Left ventricle myocardium inferior (tissue), 1 donor: Measurements from ENCODE around the gene JUND. TPM values are rescaled to one million over a fixed set of nuclear protein-coding genes. Genes with fewer than 3 reads are reported as not detected.
A peak's percentile ranks its signal among the peaks of the same experiment; 100 is the strongest.

ENCODE experiments used
- DNase-seq: peaks from one replicate; pipeline ENCODE4 v3.0.0-alpha.2; 2020
- H3K27ac ChIP-seq: fragments of 200-600 bp; replicated peaks from 2 replicates; pipeline ENCODE4 v1.8.0; 2021
- H3K27me3 ChIP-seq: fragments of 200-600 bp; 2 replicates; pipeline ENCODE4 v1.8.0; 2021; ENCODE audit warnings: low read depth
- H3K36me3 ChIP-seq: fragments of 200-600 bp; 2 replicates; pipeline ENCODE4 v1.8.0; 2021
- H3K4me1 ChIP-seq: fragments of 200-600 bp; 2 replicates; pipeline ENCODE4 v1.8.0; 2021
- H3K4me3 ChIP-seq: fragments of 200-600 bp; 2 replicates; pipeline ENCODE4 v1.8.0; 2021; ENCODE audit warnings: mild to moderate bottlenecking, moderate library complexity
- H3K9me3 ChIP-seq: fragments of 200-600 bp; replicated peaks from 2 replicates; pipeline ENCODE4 v1.8.0; 2021
- CTCF ChIP-seq: fragments of 200-600 bp; IDR thresholded peaks from 2 replicates; pipeline ENCODE4 v1.8.0; 2021; ENCODE audit warnings: antibody characterized with exemption, mild to moderate bottlenecking, borderline replicate concordance
- intact Hi-C: fragments of 100-400 bp; cut with micrococcal nuclease; formaldehyde crosslinking; loops from one replicate; pipeline ENCODE4 v1.11.0; 2022
- total RNA-seq: library from RNA; stranded (reverse); fragmentation: NEBNext Ultra II Directional; extraction: Animal tissue kit (Norgen Biotek cat#: 25700); gene quantifications from one replicate; pipeline ENCODE4 v1.2.1, GENCODE V29; 2021
- donor health status: DM: no; HTN: yes; CAD: no; lungs with severe emphysema.

Gene JUND
- total RNA-seq, 1 donor from 2014 or later: 107 TPM

GRCh38 chr19:18300930-18301717 is 19.7 kb upstream of the JUND start:
- no peaks in the 10 kb centered on the region for H3K9me3 ChIP-seq
- peak overlapping the region; percentile 99 for H3K27ac ChIP-seq
- H3K27me3 ChIP-seq: no peaks in the 10 kb centered on the region
- peaks cover 58% of the 10 kb centered on the region for H3K4me1 ChIP-seq
- peak; percentile 78 for DNase-seq
- no peaks in the 10 kb centered on the region for H3K36me3 ChIP-seq
- intact Hi-C loops: no loop called here
- TF ChIP-seq CTCF: no peak
- H3K4me3 ChIP-seq: no peak overlapping the region

- Histone ChIP-seq H3K4me3 (no peak overlapping the region), H3K9me3 (no peaks in the 10 kb centered on the region), H3K27me3 (no peaks in the 10 kb centered on the region), H3K4me1 (peaks cover 43% of the 10 kb centered on the region), H3K27ac (no peak overlapping the region), H3K36me3 (no peaks in the 10 kb centered on the region)
- intact Hi-C loops: no loop called here
- TF ChIP-seq CTCF: no peak
- no peak for DNase-seq
Observed at GRCh38 chr19:18299654-18300053, 18.2 kb upstream of the JUND start.

- Histone ChIP-seq H3K4me3 (no peak overlapping the region), H3K36me3 (no peaks in the 10 kb centered on the region), H3K4me1 (peaks cover 38% of the 10 kb centered on the region), H3K9me3 (no peaks in the 10 kb centered on the region), H3K27ac (no peak overlapping the region), H3K27me3 (no peaks in the 10 kb centered on the region)
- intact Hi-C loops: no loop called here
- no peak for TF ChIP-seq CTCF
- DNase-seq: no peak
Observed at GRCh38 chr19:18298601-18299000, 17.2 kb upstream of the JUND start.

- Histone ChIP-seq H3K9me3 (no peaks in the 10 kb centered on the region), H3K4me3 (no peak overlapping the region), H3K4me1 (peaks cover 38% of the 10 kb centered on the region), H3K27me3 (no peaks in the 10 kb centered on the region), H3K36me3 (no peaks in the 10 kb centered on the region), H3K27ac (peak overlapping the region; percentile 12)
- no peak for DNase-seq
- TF ChIP-seq CTCF: no peak
- intact Hi-C loops: no loop called here
Observed at GRCh38 chr19:18297308-18297707, 15.9 kb upstream of the JUND start.

- H3K27ac ChIP-seq: no peak overlapping the region
- TF ChIP-seq CTCF: no peak
- DNase-seq: no peak
- peaks cover 39% of the 10 kb centered on the region for H3K4me1 ChIP-seq
- no peaks in the 10 kb centered on the region for H3K9me3 ChIP-seq
- no peaks in the 10 kb centered on the region for H3K36me3 ChIP-seq
- no peak overlapping the region for H3K4me3 ChIP-seq
- no peaks in the 10 kb centered on the region for H3K27me3 ChIP-seq
- intact Hi-C loops: no loop called here
Observed at GRCh38 chr19:18295034-18295451, 13.6 kb upstream of the JUND start.
